Measurements from ENCODE around the gene IDE.
"Not testable (repeated sequence)": the region's sequence is repeated elsewhere in the genome, so short reads cannot be mapped to it uniquely, and the experiment has no call there.

IDE gene

DNA sequence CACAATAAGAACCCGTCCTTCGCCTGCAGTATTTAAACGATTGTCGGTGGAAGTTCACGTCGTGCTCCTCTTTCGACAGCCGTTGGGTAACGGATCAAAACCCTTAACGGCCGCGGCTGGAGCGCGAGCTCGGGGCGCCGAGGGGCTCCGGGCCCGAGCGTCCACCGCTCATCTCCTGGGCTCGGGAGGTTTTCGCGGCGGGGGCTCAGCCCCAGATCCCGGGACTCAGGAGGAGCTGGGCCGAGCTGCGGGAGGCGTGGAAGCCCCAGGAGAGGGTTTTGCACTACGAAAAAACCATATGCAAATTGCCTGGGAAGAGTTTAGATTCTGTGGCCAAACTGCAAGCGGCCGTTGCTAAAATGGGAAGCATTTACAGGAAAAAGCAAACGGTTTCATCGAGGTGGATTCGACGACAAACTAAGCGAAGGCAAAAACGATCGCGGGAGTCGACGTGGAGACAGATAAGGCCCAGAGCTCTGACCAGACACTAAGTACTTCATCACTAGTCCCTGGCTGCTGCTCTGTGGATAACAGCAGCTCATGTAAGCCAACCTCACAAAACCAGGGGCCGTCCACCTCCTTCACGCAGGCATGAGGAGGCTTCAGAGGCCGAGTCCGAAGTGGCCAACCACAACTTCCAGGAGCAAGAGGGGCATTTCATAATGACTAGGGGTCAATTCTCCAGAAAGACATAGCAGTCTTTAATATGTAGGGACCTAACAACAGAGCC lies 153.2 kb downstream of the IDE start:
- DNase-seq (ENCODE audit: low read depth in 1 of 2, low spot score in 1 of 2) = no peak

DNA sequence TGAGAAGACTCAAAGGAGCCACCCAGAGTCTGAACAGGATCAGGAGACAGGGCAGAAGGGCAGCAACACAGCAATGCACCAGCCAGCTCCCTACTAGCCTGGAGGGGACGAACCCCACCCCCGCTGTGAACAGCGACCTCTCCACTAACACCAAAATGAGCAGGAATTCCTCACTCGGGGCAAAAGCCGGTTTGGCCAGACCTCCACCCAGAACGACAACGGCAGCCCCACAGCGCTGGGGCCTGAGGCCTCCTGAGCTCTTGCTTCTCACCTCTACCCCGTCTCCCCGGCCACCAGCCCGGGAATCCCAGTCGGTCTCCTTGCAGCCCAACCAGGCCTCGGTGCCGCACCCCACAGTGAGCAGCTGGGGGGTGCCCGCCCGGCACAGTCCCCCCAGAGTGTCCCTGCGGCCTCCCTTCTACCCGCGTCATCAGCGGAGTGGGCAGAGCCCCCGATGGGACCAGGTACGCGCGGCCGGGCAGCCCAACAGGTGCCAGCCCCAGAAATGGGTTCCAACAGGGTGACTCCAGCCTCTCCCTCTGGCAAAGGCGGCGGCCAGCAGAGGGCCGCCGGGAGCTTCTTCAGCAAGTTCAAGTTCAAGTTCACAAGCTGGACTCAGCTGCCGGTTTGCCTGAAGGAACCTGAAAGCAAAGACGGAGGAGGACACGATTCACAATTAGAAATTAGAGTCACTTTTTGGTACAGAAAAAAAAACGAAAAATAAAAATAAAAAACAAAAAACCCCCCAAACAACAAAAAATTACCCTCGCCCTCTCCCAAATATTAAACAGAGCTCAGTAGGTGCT lies 153.9 kb downstream of the IDE start:
- no peak for DNase-seq (ENCODE audit: low read depth in 1 of 2, low spot score in 1 of 2)

GRCh38 chr10:92418891-92419290 lies 155.0 kb downstream of the IDE start:
- no peak for DNase-seq (ENCODE audit: low read depth in 1 of 2, low spot score in 1 of 2)

DNA sequence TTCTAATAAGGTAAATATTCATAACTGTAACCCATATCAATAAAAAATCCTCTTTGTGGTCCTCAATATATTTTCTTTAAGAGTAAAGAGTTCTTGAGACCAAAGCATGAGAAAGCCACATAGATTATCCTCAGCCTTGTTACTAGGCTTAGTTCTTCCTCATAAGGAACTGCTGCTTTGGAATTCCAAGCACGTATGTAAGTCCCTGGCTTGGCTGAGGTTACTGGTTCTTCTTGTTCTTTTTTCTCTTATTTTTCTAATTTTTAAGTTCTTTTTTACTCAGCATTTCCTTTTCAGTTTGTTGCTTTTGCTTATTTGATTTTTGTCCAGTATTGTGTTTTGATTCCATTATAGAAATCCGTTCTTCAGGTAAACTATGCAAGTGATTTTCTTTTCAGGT lies 155.7 kb downstream of the IDE start:
- no peak for DNase-seq (ENCODE audit: low read depth in 1 of 2, low spot score in 1 of 2)

DNA sequence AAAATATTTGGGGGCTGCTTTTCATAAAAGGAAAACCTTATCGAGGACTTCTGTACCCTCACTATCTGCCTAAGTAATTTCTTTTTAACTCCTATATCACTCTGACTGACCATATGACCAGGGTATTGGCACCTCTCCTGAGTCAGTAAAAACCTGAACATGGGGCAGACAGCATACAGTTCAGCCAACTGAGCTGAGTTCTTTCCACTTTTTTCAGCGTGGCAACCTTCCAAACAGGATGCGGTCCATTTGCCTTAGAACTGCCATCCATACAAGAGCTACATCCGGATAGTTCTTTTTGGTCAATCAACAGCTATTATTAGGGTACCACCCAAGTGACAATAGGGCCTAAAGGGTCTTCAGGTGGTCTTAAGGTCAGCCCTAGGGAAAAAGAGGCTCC lies 160.4 kb downstream of the IDE start:
- DNase-seq (ENCODE audit: low read depth in 1 of 2, low spot score in 1 of 2) = no peak

DNA sequence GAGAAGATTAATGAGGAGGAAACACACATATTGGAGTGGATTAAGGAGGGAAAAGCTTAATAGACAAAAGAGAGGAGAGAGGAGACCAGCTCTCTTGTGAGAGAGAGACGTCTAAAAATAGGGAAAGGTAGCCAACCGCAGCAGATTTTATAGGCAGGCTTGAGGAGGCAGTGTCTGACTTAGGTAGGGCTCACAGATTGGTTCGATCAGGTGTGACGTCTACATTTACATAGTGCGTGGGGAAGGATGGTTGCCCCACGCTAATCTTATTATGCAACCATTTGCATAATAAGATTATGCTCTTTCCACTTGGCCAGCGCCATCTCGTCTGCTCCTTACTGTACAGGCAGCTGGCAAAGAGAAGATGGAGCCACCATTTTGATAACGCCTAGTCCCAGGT lies 160.9 kb downstream of the IDE start:
- DNase-seq (ENCODE audit: low read depth in 1 of 2, low spot score in 1 of 2) = no peak

GRCh38 chr10:92411406-92411805 lies 162.5 kb downstream of the IDE start:
- no peak for DNase-seq (ENCODE audit: low read depth in 1 of 2, low spot score in 1 of 2)

- DNase-seq (ENCODE audit: low read depth in 1 of 2, low spot score in 1 of 2) = no peak
Measured at GRCh38 chr10:92410501-92410900, 163.4 kb downstream of the IDE start.

- DNase-seq (ENCODE audit: low read depth in 1 of 2, low spot score in 1 of 2) = no peak
Measured at GRCh38 chr10:92408017-92408361, 165.9 kb downstream of the IDE start.

- DNase-seq (ENCODE audit: low read depth in 1 of 2, low spot score in 1 of 2) = no peak
Measured at GRCh38 chr10:92407305-92408016, 166.4 kb downstream of the IDE start.

DNA sequence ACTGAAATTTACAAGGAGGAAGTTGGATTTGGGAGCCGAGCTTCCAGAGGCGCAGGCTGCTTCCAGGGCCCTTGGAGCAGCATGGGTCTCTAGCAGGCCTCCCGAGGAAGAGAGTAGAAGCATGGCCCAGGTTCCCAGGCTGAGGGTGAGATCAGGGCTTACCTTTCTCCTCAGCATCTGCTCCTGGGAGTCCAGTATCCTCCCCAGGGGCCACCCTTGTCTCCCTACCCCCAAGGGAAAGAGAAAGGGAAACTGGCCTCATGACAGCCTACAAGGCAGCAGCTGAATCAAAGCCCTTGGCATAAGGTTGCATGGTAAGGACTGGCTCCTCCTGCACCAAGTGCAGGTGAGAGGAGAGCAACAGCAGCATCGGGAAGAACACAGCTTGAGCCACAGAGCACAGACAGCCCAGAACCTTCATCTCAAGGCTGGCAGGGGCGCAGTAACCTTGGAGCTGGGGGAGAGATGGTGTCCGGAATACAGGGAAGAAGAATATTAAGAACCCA lies 168.4 kb downstream of the IDE start:
- no peak for DNase-seq (ENCODE audit: low read depth in 1 of 2, low spot score in 1 of 2)

DNA sequence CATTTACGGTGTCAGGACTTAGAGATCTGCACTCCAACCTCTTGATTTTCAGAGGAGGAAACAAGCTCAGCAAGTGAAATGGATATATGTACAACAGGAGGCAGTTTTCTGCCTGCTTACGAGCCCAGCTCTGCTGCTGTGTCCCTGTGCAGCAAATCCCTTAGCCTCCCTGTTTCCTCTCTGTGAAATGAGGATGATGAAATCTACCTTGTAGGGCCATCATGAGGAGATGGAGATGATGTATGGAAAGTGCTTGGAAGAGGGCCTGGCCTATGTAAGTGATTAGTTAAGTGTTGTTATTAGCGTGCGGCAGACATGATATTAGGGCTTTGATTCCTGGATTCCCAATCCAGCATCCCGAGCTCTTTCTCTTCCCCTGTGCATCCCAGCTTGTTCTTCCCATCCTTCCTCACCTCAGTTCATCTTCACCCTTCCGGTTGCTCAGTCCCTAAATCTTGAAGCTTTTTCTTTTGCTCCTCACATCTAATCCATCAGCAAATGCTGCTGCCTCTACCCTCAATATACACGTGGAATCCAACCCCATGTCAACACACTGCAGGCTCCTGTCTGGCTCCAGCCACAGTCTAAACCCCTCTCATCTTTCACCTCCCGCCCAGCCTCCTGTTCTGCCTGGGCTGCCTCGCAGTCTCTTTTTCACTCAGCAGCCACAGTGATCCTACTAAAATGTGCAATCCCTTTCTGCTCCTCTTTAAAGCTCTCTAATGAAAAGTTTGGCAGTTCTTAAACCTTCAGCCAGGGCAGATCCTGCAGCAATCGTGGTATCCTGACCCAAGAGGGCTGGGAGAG lies 169.1 kb downstream of the IDE start:
- DNase-seq (ENCODE audit: low read depth in 1 of 2, low spot score in 1 of 2) = no peak

- not testable (repeated sequence) for DNase-seq (ENCODE audit: low read depth in 1 of 2, low spot score in 1 of 2)
Measured at GRCh38 chr10:92402234-92402633, 171.7 kb downstream of the IDE start.

All from activated T-helper 1 cell treated with anti-CD3 and anti-CD28 coated beads, Interleukin-2, amount 50 U/mL, for 16 hours (primary cell).